SIG-M5 (cell line): ENCODE measurements around the gene CLDN20.

Experiments used
- DNase-seq: peaks from one replicate; lab custom pipeline; 2025; lab: John Stamatoyannopoulos, UW

CLDN20 gene

GRCh38 chr6:155270561-155271091, 6.8 kb downstream of the CLDN20 start:
- no peak for DNase-seq

DNA sequence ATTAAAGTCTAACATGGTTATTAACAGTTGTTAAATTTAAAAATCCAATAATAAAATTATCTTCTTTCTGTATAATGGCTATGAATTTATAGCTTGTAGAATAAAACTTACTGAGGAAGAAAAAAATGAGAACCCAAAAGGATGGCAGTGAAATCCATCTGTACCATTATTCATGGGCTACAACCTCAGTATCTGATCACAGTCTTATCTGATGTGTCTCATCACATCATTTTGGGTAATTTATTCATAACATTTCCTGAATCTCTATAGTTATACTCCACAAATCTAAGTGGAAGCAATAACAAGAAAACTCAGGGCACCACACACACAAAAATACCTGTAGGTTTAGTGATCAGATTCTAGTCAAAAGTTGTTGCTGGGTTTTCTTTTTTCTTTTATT, 7.3 kb downstream of the CLDN20 start:
- no peak for DNase-seq

GRCh38 chr6:155272353-155273232, 8.8 kb downstream of the CLDN20 start:
- DNase-seq = no peak

- DNase-seq = no peak
These were observed 9.6 kb downstream of the CLDN20 start for GRCh38 chr6:155273431-155273830.

DNA sequence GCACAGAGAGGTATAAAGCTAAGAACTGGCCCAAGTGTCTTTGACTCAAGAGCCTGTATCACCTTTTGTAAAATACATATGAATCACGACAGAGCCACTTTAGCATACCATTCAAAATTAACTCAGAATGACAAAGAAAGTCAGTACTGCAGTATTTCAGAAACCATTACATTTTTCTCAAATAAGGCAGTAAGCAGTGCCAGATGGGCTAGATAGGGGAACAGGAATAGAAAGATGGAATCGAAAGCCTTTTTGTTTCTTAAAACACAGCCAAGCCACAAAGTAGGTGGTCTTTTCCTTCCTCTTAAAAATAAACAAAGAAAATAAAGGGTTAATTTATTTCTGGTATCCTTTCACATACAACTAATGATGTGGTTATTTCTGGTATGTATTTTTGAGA, 10.3 kb downstream of the CLDN20 start:
- DNase-seq = no peak

DNA sequence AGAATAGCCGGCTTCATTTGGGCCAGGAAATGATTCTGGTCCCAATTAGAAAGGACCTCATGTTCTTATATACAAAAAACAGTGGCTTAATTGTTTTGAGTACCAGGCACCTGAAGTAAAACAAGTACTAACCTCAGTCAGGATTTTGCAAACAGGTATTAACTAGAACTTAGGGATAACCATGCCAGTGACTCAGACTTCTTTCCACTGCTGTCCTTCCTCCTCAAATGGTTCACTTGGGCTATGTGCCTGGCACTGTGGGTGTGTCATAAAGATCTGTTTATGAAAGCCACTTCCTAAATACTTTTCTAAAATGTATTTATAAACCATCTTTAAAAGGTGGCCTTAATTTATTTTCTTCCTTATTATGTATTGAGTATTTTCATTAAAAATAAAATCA, 10.7 kb downstream of the CLDN20 start:
- no peak for DNase-seq

GRCh38 chr6:155275808-155276480, 12.1 kb downstream of the CLDN20 start:
- DNase-seq = no peak

DNA sequence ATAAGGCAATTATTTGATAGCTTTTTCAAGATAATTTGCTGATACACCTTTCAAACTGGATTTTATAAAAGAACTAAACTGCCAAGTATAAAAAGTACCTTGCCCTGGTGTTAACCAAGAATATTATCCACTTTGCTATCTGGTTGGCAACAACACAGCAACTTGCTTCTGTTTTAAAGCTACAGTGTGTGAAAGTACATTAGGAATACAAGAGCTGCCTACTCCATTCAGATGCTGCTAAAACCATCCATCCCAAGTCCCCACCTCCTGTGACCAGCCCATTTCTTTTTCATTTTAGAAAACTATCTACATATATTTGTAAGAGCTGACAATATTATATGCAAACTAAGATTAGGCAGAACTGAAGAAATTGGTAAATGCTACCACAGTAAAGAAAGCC, 12.8 kb downstream of the CLDN20 start:
- no peak for DNase-seq

GRCh38 chr6:155278319-155279049, 14.7 kb downstream of the CLDN20 start:
- DNase-seq = no peak

DNA sequence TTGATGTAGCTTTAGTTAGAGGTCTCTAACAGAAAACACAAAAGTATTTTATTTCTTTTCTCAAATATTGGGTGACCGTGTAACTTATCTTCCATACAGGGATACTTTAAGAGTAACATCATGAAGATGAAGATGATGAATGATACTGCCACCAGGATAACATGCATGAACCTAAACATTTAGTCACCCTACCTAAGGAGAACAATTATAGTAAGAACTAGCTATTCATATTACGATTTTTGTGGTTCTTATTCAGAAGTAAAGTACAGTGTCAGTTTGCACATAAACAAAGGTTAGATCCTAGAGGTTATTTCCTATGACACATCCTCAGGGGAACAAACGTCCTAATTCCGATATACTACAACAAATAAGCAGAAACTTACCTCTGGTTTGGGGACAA, 21.0 kb downstream of the CLDN20 start:
- DNase-seq = no peak

GRCh38 chr6:155287762-155288161, 23.9 kb downstream of the CLDN20 start:
- no peak for DNase-seq

GRCh38 chr6:155290491-155290890, 26.7 kb downstream of the CLDN20 start:
- DNase-seq = no peak

DNA sequence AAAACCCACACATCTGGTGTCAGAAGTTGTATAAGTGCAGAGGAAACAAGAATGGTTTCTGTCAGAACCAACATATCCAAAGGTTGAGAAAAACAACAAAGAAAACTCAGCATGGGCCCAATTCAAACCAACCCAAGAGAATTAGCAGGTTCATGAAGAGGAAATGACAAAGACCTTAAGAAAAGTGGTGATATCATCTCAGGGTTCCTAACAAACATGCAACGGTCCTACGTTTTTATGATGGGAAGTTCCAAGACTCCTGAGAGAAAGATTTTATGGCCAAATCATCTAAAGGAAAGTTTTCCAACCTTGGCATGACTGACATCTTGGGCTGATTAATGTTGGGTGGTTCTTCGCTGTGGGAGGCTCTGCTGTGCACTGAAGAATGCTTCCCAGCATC, 27.5 kb downstream of the CLDN20 start:
- DNase-seq = no peak

DNA sequence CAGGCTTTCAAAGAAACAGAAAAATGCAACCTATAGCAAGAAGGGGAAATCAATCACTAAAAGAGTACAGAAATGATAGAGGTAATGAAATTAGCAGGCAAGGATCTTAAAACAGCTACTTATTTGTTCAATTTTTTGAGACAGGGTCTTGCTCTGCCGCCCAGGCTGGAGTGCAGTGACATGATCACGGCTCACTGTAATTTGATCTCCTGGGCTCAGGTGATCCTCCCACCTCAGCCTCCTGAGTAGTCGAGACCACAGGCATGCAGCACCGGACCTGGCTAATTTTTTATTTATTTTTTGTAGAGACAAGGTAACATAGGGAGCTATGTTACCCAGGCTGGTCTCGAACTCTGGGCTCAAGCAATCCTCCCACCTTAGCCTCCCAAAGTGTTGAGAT, 28.9 kb downstream of the CLDN20 start:
- no peak for DNase-seq

- no peak for DNase-seq
These were observed 33.9 kb downstream of the CLDN20 start for GRCh38 chr6:155297669-155298068.

GRCh38 chr6:155301867-155302266, 38.1 kb downstream of the CLDN20 start:
- no peak for DNase-seq

GRCh38 chr6:155303361-155303870, 39.6 kb downstream of the CLDN20 start:
- DNase-seq = no peak

GRCh38 chr6:155306958-155307357, 43.1 kb downstream of the CLDN20 start:
- DNase-seq = no peak

DNA sequence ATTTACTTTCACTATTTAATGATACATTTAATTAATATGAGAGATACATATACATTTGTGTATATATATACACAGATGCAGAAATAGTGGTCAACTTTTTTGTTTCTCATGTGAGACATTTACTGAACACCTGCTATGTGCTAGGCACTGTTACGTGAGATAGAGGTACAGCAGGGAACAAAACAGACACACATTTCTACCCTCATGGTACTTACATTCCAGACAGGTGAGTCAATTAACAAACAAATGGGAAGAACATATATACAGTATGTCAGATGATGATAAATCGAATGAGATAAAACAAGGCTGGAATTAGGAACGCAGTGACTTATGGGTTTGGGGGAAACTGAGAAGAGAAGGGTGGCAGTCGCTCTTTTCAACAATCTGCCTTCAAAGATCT, 45.3 kb downstream of the CLDN20 start:
- DNase-seq = no peak

GRCh38 chr6:155310596-155310995, 46.8 kb downstream of the CLDN20 start:
- no peak for DNase-seq

DNA sequence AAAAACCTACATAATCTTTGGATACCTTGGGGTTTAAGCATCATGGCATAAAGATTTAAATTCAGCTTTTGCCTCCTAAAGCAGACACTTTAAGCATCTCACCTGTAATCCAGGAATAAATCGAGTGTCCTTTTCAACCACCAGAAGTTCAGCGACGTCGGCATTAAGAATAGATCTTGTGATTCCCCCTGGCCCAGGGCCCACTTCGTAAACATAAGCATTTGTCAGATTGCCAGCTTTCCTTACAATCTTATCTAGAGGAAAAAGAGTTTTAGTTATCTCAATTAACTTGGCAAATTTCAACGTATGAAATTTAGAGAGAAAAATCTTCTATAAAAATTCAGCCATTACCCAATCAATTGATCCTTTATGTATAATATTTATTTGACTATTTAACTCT, 47.3 kb downstream of the CLDN20 start:
- no peak for DNase-seq

DNA sequence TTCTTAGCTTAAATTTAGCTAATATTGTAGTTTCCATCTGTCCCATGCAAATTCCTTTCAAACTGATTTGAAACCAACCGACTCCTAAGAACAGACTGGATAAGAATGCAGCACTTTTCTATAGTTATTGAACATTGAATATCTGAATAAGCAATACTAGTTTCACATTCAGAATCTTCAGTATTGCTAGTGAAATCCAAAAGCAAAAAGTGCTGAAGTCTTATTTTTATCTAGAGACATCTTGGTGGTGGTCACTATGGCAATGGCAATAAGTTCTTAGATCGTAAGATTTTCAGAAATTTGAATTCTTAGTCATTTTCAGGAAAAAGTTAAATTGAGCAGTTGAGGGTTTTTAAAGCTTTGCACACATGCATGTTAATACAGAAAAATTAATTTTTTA, 47.8 kb downstream of the CLDN20 start:
- no peak for DNase-seq
